IPS-NIHi7 (cell line): ENCODE measurements around the gene CA10.

Experiments used
- DNase-seq: peaks from one replicate; pipeline ENCODE4 v3.0.0; 2012; ENCODE audit warnings: mixed read lengths; ENCODE audit errors: extremely low spot score

Gene CA10

GRCh38 chr17:52147431-52147830 lies 11.1 kb downstream of the CA10 start:
- DNase-seq = no peak

GRCh38 chr17:52145476-52145875 lies 13.0 kb downstream of the CA10 start:
- DNase-seq = no peak

GRCh38 chr17:52143542-52143941 lies 15.0 kb downstream of the CA10 start:
- DNase-seq = no peak

- DNase-seq = no peak
These were observed 17.9 kb downstream of the CA10 start for GRCh38 chr17:52140601-52141000.

- no peak for DNase-seq
These were observed 19.8 kb downstream of the CA10 start for GRCh38 chr17:52138752-52139151.

- DNase-seq = no peak
These were observed 20.2 kb downstream of the CA10 start for GRCh38 chr17:52138350-52138749.

- DNase-seq = no peak
These were observed 22.3 kb downstream of the CA10 start for GRCh38 chr17:52136166-52136565.

- no peak for DNase-seq
These were observed 23.9 kb downstream of the CA10 start for GRCh38 chr17:52134641-52135040.

GRCh38 chr17:52128721-52129120 lies 29.8 kb downstream of the CA10 start:
- no peak for DNase-seq

GRCh38 chr17:52124993-52125392 lies 33.5 kb downstream of the CA10 start:
- no peak for DNase-seq

GRCh38 chr17:52124561-52124960 lies 34.0 kb downstream of the CA10 start:
- no peak for DNase-seq

GRCh38 chr17:52120465-52120864 lies 38.0 kb downstream of the CA10 start:
- no peak for DNase-seq

GRCh38 chr17:52110923-52111581 lies 47.5 kb downstream of the CA10 start:
- no peak for DNase-seq

- peak; percentile 65 for DNase-seq
These were observed 51.8 kb downstream of the CA10 start for GRCh38 chr17:52106638-52107261.

- no peak for DNase-seq
These were observed 52.4 kb downstream of the CA10 start for GRCh38 chr17:52106072-52106471.

GRCh38 chr17:52105591-52105990 lies 52.9 kb downstream of the CA10 start:
- no peak for DNase-seq

GRCh38 chr17:52096056-52096455 lies 62.5 kb downstream of the CA10 start:
- no peak for DNase-seq

- no peak for DNase-seq
These were observed 74.3 kb downstream of the CA10 start for GRCh38 chr17:52084176-52084575.

GRCh38 chr17:52079496-52079895 lies 79.0 kb downstream of the CA10 start:
- no peak for DNase-seq

GRCh38 chr17:52071712-52072111 lies 86.8 kb downstream of the CA10 start:
- no peak for DNase-seq

GRCh38 chr17:52064791-52065211 lies 93.7 kb downstream of the CA10 start:
- DNase-seq = no peak

GRCh38 chr17:52049496-52049895 lies 109.0 kb downstream of the CA10 start:
- no peak for DNase-seq

GRCh38 chr17:52049051-52049450 lies 109.5 kb downstream of the CA10 start:
- no peak for DNase-seq
